ENCODE data around the gene CDON.

CDON gene

DNA sequence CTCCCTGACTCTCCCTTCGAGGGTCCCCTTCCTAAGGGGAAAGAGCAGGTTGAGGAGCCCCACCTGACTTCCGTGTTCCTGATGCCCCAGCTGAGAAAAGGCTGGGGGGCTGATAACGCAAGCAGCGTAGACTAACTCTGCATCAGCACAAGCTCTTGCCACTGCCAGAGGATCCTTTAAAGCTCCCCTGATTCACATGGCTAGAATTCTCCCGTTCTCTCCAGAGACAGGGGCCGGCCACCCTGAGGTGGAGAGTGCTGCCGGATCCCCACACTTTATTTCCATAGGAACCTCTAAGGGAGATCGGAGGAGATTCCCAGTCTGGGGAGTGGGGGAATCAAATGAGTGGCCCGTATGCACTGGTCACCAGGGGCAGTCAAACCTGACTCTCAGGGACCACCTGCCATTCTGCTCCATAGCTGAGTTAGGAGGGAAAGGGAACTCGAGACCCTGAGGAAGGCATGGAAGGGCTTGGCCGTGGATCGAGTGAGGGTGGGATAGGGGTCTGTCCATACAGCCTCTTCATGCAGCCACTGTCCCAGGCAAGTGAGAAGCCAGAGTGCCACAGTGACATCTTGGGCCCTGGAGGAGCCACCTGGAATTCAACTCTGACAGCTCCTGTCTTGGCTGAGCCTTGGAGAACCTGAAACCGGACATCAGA, 118.2 kb downstream of the CDON start:
- DNase-seq (ENCODE audit: low spot score) = no peak

DNA sequence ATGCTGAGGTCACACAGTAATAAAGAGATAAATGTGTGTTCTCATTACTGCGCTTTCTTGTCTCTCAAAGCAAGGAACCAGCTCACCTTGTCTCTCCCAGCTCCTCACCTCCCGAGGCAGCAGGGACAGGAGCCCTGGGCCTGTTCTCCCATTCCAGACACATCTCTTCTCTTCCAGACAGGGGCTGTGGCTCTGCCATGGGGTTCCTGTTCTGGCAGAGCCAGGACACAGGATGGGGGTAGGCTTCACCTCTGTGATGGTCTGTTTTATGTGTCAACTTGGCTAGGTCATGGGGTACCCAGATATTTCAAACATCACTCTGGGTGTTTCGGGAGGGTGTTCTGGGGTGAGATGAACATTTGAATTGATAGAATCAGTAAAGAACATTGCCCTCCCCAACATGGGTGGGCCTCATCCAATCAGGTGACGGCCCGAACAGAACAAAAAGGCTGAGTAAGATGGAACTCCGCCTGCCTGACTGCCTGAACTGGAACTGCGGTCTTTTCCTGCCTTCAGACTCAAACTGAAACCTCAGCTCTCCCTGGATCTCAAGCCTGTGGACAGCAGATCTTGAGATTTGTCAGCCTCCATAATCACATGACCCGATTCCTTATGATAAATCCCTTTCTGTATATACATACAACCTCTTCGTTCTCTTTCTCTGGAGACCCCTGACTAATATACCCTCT, 118.9 kb downstream of the CDON start:
- no peak for DNase-seq (ENCODE audit: low spot score)

DNA sequence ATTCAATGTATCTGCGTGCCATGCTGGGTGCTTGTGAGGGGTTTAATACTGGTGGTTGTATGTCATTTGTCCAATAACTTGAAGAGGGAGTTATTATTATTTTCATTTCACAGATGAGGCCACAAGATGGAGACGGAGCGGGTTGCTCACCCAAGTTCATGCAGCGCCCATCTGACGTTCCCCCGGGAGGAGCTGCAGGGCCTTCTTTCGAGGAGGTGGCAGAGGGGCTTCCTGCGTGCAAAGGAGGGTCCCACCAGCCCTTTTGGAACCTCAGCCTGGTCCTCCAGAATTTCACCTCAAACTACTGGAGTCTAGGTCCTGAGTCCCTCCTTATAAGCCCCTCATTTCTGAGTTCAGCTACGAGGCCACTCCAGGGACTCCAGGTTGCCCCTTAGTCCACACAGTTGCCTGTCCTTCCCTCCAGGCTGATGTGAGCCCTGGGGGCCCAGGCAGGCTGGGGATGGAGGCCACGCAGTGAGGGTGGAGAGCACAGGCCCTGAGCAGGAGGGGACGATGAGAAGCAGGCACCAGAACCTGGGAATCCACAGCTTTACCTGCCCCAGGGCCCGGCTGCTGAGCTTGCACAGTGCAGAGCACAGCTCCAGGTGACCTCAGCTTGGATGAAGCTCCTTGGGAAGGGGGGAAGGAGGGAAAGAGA, 119.8 kb downstream of the CDON start:
- no peak for DNase-seq (ENCODE audit: low spot score)

DNA sequence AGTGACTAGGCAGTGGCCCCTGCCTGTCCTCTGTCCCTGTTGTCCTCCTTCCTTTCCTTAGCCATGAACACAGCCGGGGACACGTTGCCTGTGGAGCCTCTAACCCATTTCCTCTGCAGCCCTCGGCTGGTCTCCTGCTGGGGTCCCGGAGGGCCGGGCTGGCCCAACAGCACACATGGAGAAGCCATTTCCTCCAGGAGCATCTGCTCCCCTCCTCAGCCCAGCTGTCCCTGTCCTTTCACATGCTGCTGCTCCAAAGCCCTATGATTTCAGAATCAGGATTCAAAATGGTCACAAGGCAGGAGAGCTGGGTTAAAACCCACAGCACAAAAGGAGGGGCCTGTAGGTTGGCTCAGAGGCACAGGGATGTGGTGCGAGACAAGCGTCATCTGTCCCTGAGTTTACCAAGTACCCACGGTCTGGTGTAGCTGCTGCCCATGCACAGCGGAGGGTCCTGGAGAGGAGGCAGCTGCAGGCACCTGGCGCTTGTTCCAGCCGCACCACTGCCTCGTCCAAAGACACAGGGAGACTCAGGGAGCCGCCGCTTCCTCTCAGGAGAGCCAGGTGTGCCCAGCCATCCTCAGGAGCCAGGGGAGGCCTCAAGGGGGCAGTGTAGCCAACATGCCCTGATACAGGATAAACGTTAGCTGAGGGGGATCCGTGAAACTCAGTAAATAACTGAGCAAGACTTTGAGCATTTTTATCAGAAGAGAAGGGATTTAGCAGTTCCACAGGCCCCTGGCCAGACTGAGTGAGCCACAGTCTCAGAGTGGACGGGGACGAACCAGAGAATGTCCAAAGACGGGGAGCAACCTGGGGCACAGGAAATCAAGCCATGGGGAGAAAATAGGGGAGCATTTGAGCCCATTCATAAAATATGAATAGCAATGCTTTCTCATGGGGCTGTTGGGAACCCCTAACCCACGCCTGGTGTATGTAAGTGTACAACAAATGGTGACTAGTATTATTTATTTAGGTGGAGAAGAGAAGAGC, 120.8 kb downstream of the CDON start:
- DNase-seq (ENCODE audit: low spot score) = peak; percentile 19

DNA sequence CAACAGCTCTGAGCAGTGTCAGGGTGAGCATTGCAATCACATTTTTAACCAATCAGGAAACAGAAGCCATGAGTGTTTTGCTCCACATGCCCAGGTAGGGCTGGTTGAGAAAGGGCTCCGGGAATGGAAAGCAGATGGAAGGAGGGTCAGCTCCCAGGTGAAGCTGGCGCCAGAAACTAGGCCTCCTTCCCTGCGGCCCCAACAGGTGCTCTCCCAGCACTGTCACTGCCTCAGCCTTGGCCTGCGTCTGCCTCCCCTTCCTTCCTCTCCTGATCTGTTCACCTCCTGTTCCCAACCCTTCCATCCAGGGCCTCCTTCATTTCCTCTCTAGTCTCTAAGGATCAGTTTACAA, 121.4 kb downstream of the CDON start:
- no peak for DNase-seq (ENCODE audit: low spot score)

DNA sequence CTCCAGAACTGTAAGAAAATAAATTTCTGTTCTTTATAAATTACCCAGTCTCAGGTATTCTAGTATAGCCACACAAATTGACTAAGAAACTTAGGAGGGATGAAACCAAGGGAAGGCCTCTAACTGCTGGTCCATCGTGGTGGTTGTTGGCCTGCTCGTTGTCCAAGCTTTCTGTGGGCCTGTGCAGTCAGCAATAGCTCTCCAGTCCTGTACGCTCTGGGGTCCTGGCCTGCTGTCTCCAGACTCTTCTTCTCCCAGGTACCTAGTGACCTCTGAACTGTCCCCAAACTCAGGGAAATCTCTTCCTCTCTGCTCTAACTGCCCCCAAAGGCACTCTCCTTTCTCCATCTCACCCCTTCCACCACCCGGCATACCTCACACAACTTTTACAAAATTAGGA, 122.5 kb downstream of the CDON start:
- no peak for DNase-seq (ENCODE audit: low spot score)

DNA sequence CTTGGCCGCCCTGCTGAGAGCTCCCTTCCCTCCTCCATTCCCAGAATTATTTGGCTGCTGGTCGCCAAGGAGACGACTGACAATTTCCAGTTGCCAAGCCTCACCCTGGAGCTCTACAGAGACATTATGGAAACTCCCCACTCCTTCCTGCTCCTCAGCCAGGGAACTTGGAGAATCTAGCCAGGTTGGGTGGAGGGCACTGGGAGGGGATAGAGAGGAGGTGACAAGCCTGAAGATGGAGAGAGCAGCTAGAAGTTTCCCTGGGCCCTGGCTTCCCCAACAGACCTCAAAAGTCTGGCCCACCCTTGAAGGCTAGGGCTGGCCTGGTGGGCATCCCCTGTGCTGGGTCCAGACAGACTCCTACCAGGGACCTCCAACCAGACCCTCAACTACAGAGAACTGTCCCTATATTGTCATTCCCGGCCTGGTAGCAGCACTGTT, 123.6 kb downstream of the CDON start:
- DNase-seq (ENCODE audit: low spot score) = no peak

DNA sequence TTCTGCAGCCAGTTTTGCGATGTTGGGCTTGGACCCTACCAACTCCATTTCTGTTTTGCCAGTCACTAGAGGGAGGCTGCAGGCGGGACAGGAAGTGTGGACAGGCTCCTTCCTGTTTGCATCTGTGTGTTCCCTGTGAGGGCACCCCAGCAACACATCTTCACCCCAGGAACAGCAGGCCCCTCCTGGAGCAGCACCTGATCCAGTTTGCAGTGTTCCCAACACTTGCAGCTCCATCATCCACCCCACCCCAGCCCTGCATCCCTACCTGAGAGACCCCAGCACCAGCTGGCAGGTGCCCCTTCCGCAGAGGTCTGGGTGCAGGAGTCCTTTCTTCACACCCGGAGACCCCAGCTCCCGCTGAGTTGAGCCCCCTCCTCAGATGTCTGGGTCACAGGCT, 124.2 kb downstream of the CDON start:
- no peak for DNase-seq (ENCODE audit: low spot score)

DNA sequence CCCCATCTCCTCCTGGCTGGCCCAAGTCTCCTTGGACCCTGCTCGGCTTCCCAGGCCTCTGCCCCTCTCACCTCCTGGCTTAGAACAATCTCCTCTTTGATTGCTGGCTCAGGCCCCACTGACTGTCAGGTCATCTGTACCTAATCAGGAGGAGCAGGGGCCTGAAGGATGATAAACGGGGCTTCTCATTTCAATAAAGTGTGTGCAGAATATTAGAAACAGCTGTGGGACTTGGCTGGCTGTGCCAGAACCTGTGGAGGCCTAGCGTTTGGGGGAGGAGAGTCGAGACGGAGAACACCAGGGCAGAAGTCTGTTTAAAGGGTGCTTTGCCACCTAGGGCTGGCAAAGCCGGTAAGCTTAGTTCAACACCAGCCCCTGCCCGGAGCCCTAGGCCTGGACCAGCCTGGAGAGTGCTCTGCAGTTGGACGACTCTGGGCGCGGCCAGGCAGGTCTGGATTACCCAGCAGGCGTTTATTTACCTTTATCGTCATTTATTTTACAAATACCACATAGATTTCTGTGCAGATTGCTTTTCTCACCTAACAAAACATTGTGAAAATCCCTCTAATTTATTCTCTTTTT, 127.0 kb downstream of the CDON start:
- DNase-seq (ENCODE audit: low spot score) = no peak

DNA sequence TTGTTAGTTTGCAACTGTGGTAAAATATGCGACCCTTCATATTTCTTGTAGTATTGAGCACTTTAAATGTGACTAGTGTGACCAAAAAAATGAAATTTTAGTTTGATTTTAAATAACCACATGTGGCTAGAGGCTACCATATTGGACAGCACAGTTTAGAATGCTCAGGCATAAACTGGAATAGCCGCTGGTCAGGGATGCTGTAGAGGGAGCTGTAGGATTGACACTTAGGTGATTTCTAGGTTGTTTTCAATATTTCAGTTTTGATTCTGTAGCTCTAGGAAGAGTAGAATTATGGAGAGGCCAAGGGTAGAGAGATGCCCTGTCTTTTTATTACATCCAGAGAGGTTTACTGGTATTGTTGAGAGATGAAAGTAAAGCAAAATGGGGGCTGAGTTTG, 127.6 kb downstream of the CDON start:
- DNase-seq (ENCODE audit: low spot score) = no peak

DNA sequence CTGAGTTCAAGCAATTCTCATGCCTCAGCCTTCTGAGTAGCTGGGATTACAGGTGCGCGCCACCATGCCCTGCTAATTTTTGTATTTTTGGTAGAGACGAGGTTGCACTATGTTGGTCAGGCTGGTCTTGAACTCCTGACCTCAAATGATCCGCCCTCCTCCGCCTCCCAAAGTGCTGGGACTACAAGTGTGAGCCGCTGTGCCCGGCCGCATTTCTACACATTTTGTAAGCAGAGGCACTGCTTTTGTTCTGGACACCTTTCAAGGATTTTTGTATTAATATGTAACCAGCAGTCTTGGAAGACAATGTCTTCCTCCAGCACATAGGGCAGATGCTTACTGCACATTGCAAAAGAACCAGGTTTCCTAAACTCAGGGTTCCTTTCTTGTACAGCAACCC, 128.2 kb downstream of the CDON start:
- no peak for DNase-seq (ENCODE audit: low spot score)

DNA sequence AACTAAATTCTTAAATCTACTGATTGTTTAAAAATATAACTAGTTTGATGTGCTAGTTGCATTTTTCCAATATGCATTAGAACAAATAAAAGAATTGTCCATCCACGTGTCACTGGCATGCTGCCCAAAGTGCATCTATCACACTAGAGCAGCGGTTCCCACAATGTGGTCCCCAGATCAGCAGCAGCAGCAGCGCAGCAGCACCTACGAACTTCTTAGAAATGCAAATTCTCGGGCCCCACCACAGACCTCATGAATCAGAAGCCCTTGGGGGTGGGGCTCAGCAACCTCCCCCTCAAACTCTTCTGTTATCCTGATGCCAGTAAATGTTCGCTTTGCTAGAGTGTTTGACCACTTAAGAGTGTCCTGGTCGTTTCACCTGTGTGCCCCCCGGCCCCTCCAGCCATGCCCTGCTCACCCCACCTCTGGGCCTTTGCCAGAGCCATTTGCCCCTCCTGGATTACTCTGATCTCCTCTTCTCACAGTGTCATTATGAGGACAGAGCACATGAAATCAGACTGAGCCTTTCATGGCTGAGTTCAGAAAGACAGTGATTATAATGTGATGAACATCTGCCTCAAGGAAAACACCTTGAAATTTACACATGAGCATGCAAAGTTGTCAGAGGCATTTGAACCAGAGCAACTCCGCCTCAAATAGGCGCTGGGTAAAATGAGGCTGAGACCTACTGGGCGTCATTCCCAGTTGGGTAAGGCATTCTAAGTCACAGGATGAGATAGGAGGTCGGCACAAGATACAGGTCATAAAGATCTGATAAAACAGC, 129.4 kb downstream of the CDON start:
- no peak for DNase-seq (ENCODE audit: low spot score)

DNA sequence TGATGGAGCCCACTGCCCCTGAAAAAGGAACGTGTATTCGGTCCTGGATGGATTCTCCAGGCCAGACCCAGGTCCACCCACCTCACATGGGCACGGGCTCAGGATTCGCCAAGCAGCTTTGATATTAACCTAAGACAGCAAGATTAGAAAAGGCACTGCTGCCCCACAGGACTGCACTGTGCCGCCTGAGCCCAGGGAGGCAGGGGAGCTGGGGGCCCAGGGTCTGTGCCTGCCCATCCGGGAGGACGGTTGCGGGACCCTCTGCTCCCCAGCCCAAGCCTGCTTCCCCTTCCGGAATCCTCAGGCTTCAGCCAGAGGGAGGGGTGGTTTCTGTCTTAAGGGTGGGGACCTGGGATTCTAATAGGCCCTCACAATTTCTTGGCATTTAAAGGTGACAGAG, 130.4 kb downstream of the CDON start:
- no peak for DNase-seq (ENCODE audit: low spot score)

DNA sequence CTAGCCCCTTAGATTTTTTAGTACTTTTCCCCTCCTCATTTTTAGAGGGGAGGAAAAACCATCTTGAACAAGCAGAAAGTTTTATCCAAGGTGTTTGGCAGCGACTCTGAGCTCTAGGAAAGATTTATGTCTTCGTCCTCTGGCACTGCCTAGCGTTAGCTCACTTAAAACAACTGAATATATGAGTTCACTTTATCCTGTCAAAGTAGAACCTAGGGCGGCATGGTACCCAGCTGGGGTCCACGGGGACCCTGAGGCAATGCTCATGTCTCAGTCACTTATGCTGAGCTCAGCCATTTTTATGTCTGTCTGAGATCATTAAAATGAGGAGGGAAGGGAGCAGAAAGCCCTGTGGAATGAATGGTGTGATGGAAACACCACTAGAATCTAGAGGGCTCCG, 131.0 kb downstream of the CDON start:
- no peak for DNase-seq (ENCODE audit: low spot score)

DNA sequence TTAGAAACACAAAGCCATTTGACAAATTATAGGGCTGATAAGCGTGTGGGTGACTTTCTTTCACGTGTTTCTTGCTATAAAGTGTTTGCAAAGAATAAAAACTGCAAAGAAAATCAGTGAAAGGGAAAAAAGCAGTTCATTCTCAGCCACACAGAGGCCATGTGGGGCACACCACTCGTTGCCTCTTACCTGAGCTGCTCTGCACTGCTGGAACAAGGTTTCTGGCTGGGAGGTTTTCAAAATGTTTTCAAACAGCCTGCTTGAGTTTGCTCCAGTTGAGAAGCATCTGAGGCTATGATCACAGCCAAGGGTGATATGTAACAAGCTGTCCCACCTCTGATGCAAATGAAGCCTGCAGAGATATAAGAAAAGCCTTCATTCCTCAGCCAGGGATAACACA, 131.6 kb downstream of the CDON start:
- DNase-seq (ENCODE audit: low spot score) = no peak

DNA sequence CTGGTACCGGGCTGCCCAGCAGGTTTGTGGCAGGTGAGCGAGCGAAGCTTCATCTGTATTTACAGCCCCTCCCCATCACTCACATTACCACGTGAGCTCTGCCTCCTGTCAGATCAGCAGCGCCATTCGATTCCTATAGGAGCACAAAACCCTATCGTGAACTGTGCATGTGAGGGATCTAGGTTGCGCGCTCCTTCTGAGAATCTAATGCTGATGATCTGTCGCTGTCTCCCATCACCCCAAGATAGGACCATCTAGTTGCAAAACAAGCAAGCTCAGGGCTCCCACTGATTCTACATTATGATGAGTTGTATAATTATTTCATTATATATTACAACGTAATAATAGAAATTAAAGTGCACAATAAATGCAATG, 132.6 kb downstream of the CDON start:
- no peak for DNase-seq (ENCODE audit: low spot score)

DNA sequence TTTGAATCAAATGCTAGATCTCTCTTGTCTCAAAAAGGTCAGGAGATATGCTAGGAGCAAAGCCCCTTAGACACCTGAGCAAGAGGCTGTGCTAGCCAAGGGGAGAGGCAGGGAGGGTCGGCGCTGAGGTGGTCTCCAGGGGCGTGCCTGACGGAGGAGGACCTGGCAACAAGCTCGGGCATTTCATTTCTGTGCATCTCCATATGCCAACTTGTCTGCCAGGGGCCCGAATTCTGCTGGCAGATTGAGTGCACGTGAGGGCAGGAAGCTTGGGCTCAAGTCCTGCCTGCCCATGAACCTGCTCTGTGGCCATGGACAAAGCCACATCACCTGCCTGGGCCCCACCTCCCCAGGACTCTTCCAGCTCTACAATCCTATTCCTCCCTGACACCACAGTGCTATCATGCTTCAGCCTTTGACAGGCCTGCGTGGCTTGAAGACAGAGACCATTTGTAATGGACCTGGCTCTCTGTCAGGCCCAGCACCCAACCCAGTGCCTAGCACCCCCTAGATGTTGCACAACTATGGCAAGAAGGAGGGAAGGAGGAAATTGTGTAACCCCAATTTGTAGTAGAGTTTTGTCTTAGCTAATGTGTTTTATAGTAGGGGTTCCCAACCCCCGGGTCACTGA, 133.1 kb downstream of the CDON start:
- DNase-seq (ENCODE audit: low spot score) = no peak

DNA sequence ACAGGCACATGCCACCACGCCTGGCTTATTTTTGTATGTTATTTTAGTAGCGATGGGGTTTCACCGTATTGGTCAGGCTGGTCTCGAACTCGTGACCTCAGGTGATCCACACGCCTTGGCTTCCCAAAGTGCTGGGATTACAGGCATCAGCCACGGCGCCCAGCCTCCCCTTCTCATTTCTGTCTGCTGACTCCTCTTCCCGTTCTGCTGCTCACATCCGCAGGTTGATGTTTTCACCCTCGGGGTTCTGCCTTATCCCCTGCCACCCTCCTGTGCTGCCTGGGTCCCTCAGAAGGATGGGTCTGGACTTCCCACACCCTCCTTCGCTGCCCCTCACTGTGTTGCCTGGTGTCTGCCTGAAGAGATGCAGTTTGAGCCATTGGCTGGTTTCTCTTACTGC, 136.0 kb downstream of the CDON start:
- no peak for DNase-seq (ENCODE audit: low spot score)

DNA sequence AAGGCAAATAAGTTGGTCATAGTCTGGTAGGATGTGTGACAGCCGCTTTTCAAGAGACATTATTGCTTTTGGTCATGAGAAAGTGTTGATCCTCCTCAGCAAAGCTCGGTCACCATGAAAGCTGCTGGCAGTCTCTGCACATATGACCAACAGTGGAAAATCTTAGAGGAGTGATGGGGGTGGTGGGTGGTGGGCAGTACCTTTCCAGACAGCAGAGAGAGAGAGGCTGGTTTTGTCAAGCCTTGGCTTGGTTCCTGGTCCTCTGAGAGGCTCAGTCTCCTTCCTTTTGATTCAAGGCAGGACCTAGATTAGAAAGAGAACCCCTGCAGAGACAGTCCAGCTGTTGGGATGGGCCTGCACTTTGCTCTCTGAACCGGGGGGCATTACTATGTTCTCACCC, 136.9 kb downstream of the CDON start:
- DNase-seq (ENCODE audit: low spot score) = no peak

DNA sequence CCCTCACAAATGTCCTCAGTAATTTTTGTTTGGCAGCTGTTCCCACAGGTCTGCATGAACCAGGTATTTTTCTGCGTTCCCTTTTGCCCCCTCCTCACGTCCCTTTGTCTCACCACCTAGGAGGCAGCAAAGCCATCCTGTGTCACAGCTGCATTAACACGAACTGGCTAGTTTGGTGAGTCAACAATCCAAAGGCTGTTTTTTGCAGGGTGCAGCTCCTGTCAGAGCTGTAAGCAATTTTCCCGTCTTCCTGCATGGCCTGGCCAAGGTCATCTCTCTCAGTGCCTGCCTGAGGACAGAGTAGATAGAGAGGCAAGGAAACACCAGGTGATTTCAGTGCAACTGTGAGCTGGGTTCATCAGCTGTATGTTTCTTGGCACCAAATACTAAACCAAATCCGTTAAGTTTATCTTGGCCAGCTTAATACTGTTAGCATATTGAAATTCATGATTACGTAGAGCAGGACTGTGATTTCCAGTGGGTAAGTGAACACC, 137.4 kb downstream of the CDON start:
- no peak for DNase-seq (ENCODE audit: low spot score)
